ENCODE results near the gene PACS1.

Gene PACS1

DNA sequence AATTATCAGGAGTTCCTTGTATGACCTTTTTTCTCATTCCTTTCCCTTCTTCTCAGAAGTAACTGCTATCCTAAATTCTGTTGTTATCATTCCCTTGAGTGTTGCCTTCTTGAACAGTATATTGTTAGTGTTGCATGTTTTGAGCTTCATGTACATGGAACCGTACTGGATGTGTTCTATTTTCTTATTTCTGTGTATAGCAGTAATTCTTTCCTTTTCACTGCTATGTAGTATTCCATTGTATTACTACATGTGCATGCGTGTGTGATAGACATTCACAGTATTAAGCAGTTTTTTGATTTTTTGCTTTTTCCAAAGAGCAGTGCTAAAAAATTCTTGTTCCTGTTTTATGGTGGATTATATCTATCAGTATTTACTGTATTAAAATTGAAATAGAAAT is 108.1 kb downstream of the PACS1 start:
- in situ Hi-C loops (cut with MboI; ENCODE audit: low sequenced_read_pairs) = no loop called here

GRCh38 chr11:66178871-66179270 is 108.8 kb downstream of the PACS1 start:
- in situ Hi-C loops (cut with MboI; ENCODE audit: low sequenced_read_pairs) = no loop called here

DNA sequence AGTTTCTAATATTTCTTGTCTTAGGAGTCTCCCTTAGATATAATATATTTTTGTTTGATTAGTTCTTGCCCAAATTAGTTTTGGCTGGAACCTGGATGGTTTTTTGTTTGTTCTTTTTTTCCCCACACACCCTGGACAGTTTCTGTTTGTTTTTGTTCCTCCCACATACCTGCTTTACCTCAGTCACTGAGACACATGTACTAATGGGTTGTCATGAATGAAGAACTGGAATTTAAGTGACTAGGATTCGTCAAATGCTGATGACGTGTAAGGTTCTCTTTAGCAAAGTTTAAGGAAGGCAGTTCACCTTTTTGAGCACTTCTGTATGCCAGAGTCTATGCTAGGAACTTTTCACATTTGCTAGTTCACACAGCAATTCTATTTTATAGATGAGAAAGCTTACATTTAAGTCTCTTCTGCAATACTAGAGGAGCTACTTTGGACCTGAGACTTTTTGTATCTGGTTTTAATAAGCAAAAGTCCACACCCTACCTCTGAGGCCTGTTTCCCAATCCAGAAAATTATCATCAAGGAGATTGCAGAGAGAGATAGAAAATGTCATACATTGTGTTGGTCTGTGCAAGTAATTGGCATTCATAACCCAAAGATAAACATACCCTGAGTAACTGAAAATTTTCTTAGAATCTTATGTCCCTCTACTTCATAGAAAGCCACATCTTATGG is 111.7 kb downstream of the PACS1 start:
- in situ Hi-C loops (cut with MboI; ENCODE audit: low sequenced_read_pairs) = no loop called here

DNA sequence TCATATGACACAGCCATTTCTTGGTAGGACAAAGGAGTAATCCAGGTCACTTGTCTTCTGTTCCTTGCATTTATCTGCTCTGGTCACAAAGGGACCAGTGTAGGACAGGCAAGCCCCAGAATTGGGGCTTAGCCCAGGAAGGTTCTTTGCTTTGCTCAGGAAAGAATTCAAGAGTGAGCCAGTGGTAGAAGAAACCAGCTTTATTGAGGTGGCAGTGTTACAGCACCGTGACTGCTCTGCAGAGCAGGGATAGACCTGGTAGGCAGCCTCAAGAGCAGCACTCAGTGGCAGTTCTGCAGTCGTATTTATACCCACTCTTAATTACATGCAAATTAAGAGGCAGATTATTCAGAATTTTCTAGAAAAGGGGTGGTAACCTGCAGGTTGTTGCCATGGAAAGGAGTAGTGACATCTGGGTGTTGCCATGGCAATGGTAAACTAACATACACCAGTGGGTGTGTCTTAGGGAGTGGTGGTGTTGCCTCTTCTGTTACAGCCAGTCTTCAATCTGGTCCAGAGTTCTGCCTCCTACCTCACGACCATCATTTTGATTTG is 113.5 kb downstream of the PACS1 start:
- in situ Hi-C loops (cut with MboI; ENCODE audit: low sequenced_read_pairs) = no loop called here

DNA sequence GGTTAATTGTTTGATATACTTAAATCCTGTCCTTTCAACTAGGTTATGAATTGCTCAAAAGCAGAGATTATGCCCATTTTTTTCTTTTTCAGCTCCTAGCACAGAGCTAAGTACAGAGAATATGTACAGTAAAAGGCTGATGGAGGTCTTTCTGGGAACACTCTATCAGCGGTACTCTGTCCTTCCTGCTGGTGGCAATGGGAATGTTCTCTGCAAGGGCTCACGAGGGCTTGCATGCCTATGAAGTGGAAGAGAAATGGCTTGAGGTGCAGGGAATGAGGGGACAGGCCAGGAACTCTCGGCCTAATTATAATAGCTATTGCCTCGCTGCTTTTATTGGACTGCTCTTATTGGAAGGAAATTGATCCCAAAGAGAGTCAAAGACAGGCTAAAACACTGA is 114.7 kb downstream of the PACS1 start:
- in situ Hi-C loops (cut with MboI; ENCODE audit: low sequenced_read_pairs) = no loop called here

DNA sequence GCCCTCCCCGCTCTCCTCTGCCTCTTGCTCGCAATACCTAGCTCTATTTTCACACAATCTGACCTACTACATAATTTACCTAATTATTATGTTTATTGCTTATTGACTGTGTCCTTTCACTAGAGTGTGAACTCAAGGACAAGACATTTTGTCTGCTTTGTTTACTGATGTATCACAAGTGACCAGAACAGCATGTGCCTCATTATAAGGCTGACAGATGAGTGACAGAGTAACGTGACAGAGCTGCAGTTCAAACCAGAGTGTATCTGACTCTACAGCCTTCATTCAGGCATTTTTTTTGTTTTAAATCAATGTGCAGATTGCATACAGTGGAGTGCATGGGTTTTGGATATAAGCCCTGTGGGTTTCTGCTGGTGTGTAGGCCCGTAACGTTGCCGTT is 116.4 kb downstream of the PACS1 start:
- in situ Hi-C loops (cut with MboI; ENCODE audit: low sequenced_read_pairs) = no loop called here

- in situ Hi-C loops (cut with MboI; ENCODE audit: low sequenced_read_pairs) = no loop called here
These were observed 117.4 kb downstream of the PACS1 start for GRCh38 chr11:66187453-66187852.

GRCh38 chr11:66188580-66188979 is 118.5 kb downstream of the PACS1 start:
- in situ Hi-C loops (cut with MboI; ENCODE audit: low sequenced_read_pairs) = no loop called here

DNA sequence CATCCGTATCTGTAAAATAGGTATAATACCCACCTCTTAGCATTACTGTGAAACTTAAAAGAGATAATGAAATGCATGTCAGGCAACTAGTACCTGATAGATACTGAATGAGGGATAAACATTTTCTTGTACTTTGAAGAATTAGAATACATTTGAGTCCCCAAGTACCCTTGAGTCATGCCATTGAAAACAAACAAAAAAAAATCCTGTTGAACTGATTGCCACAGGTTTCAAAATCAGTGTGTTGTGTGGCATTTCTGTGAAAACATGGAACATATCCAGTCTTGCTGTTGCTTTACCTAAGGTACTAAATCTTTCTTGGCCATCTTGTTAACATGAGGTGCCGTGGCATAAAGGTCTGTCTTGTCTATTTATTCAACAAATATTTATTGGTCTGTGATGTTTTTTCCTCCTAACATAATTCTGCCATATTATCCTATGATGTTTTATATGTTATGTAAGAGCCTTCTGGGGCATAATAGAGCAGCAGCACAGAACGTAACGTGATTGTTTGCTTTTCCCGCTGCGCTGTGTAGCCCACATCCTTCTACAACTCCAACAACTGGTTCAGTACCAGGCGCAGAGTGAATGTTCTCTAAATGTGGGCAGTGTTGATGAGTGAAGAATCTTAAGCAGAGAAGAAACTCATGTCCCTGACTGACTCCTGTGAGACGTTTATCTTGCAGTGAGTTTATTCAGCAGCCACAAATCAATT is 119.1 kb downstream of the PACS1 start:
- in situ Hi-C loops (cut with MboI; ENCODE audit: low sequenced_read_pairs) = no loop called here

- in situ Hi-C loops (cut with MboI; ENCODE audit: low sequenced_read_pairs) = no loop called here
These were observed 120.7 kb downstream of the PACS1 start for GRCh38 chr11:66190786-66191185.

DNA sequence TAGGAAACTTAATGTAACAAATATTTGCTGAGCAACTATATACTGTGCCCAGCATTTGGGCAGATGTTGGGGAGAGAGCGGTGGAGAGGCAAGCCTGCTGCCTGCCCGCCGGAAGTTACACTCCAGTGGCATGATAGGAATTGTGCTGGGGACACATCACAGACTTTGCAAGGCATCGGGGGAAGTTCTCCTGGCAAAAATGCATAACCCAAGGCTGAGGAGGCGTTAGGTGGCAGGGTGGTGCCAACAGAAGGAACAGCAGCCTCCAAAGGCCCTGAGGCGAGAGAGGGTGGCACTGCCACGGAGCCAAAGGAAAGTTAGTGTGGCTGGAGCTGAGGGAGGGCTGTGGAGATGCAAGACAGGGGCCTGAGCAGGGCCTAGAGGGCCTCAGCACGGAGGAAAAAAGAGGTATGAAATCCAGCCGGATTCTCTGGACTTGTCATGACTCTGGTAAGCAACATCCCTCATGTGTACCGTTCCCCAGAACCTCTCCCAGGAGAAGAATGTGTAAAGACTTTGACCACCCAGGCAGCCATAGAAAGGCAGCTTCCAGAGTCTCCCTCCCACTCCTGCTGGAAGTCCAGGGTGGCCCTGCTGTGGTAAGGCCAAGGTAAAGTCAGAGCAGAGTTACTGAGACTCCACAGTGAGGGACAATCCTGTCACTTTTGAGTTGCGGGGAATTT is 122.2 kb downstream of the PACS1 start:
- in situ Hi-C loops (cut with MboI; ENCODE audit: low sequenced_read_pairs) = no loop called here

- in situ Hi-C loops (cut with MboI; ENCODE audit: low sequenced_read_pairs) = no loop called here
These were observed 124.3 kb downstream of the PACS1 start for GRCh38 chr11:66194391-66194790.

- in situ Hi-C loops (cut with MboI; ENCODE audit: low sequenced_read_pairs) = no loop called here
These were observed 125.8 kb downstream of the PACS1 start for GRCh38 chr11:66195867-66196266.

DNA sequence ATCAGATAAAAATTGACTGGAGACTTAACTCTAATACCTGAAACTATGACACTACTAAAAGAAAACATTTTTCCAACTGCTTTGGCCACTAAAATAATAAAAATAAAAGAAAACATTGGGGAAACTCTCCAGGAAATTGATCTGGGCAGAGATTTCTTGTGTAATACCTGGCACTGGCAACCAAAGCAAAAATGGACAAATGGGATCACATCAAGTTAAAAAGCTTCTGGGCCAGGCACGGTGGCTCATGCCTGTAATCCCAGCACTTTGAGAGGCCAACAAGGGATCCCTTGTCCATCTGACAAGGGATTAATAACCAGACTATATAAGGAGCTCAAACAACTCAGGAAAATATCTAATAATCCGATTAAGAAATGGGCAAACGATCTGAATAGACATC is 133.8 kb downstream of the PACS1 start:
- in situ Hi-C loops (cut with MboI; ENCODE audit: low sequenced_read_pairs) = no loop called here

DNA sequence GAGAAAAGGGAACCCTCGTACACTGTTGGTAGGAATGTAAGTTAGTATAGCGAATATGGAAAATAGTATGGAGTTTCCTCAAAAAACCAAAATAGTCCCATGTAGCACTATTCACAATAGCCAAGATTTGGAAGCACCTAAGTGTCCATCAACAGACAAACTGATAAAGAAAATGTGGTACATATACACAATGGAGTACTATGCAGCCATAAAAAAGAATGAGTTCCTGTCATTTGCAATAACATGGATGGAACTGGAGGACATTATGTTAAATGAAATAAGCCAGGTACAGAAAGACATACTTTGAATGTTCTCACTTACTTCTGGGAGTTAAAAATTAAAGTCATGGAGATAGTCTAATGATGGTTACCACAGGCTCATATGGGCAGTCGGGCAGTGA is 134.3 kb downstream of the PACS1 start:
- in situ Hi-C loops (cut with MboI; ENCODE audit: low sequenced_read_pairs) = no loop called here

DNA sequence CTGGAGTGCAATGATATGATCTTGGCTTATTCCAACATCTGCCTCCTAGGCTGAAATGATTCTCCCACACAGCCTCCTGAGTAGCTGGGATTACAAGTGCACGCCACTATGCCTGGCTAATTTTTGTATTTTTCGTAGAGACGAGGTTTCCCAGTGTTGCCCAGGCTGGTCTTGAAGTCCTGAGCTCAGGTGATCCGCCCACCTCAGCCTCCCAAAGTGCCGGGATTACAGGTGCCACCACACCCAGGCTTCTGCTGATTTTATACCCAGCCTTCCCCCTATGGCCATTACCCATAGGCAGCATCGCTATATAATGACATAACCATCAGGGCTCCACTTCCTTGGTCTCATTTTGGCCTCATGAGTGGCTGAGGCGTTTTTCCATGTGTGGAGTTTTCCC is 137.7 kb downstream of the PACS1 start:
- in situ Hi-C loops (cut with MboI; ENCODE audit: low sequenced_read_pairs) = no loop called here

DNA sequence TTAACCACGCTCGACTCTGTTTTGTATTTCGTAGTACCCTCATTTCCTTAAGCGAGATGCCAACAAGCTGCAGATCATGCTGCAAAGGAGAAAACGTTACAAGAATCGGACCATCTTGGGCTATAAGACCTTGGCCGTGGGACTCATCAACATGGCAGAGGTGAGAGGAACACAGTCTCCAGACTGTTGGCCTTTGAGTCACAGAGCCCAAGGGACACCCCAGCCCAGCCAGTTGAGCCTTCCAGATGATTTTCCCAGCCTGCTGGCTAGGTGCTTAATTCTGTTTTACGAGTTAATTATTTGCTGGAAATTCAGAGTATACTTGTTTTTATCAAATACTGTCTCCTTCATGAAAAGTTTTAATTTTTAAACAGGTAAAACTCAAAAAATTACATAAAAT is 141.0 kb downstream of the PACS1 start:
- in situ Hi-C loops (cut with MboI; ENCODE audit: low sequenced_read_pairs) = no loop called here

GRCh38 chr11:66216911-66217310 is 146.8 kb downstream of the PACS1 start:
- in situ Hi-C loops (cut with MboI; ENCODE audit: low sequenced_read_pairs) = no loop called here

DNA sequence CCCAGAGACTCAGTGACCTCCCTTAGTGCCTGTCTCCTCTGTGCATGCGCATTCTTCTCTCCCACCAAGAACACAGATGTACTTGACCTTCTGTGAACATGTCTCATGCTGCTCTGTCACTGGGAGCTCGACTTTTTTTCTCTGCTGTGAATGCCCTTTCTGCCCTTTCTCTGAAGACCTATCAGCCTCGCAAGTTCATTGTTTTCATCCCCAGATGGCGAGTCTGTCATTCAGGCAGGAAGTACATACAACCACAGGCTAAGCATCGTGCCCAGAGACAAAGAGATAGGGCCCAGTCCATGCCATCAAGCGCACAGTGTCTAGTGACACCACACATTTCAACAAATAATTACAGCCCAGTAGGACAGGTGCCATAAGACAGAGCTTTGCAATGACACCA is 148.0 kb downstream of the PACS1 start:
- in situ Hi-C loops (cut with MboI; ENCODE audit: low sequenced_read_pairs) = no loop called here

- in situ Hi-C loops (cut with MboI; ENCODE audit: low sequenced_read_pairs) = no loop called here
These were observed 149.0 kb downstream of the PACS1 start for GRCh38 chr11:66218846-66219620.
